T47D (cell line): ENCODE data around the gene MVD.

Experiments
- DNase-seq, 2 experiments: peaks; one replicate each; pipeline versions ENCODE4 v3.0.0 to v3.0.0-alpha.2; 2011 to 2012; ENCODE audit warnings: low read depth in 1 of 2, low spot score in 1 of 2
- JUND ChIP-seq: IDR thresholded peaks from 2 replicates; pipeline ENCODE4 v1.6.1; 2012; ENCODE audit warnings: low read depth
- in situ Hi-C: cut with HindIII; loops from 2 replicates; pipeline ENCODE4 v1.10.0; 2016; ENCODE audit warnings: low sequenced_read_pairs, low pct_unique_long_range_greater_than_20kb

Gene MVD

GRCh38 chr16:88654363-88655052 lies 8.4 kb downstream of the MVD start:
- no peak for DNase-seq
- no peak for TF ChIP-seq JUND
- in situ Hi-C loops, result no loop called here

- no peak for TF ChIP-seq JUND
- in situ Hi-C loops, result no loop called here
- DNase-seq, result no peak
These were observed 9.1 kb downstream of the MVD start for GRCh38 chr16:88653596-88654362.

- TF ChIP-seq JUND, result no peak
- DNase-seq, result no peak
These were observed 9.8 kb downstream of the MVD start for GRCh38 chr16:88653101-88653500.

GRCh38 chr16:88652762-88653063 lies 10.2 kb downstream of the MVD start:
- DNase-seq, result no peak
- in situ Hi-C loops, result no loop called here
- TF ChIP-seq JUND, result no peak

More at GRCh38 chr16:88653101-88653500, 9.8 kb downstream of the MVD start:
- in situ Hi-C loops, result no loop called here

GRCh38 chr16:88651989-88652761 lies 10.7 kb downstream of the MVD start:
- no peak for TF ChIP-seq JUND
- in situ Hi-C loops, result no loop called here
- no peak for DNase-seq

- no peak for DNase-seq
- in situ Hi-C loops, result no loop called here
- no peak for TF ChIP-seq JUND
These were observed 11.5 kb downstream of the MVD start for GRCh38 chr16:88651276-88651988.

GRCh38 chr16:88650749-88651275 lies 12.1 kb downstream of the MVD start, which contains the start of gene CYBA:
Gene CYBA (minus strand): TSS chr16:88651053. CDS start chr16:88651013, 40 bp downstream.
- in situ Hi-C loops, result no loop called here
- DNase-seq, result no peak
- TF ChIP-seq JUND, result no peak

GRCh38 chr16:88649924-88650748 lies 12.8 kb downstream of the MVD start:
- no peak for TF ChIP-seq JUND

GRCh38 chr16:88649195-88649923 lies 13.5 kb downstream of the MVD start:
- no peak for DNase-seq
- TF ChIP-seq JUND, result no peak
- in situ Hi-C loops, result no loop called here

More at GRCh38 chr16:88649924-88650748, 12.8 kb downstream of the MVD start:
- DNase-seq, result no peak
- in situ Hi-C loops, result no loop called here

GRCh38 chr16:88647178-88648070 lies 15.5 kb downstream of the MVD start:
- no peak for TF ChIP-seq JUND
- DNase-seq, result no peak
- in situ Hi-C loops, result no loop called here
